ENCODE measurements around the gene DCLK1.

- no peak for TF ChIP-seq EP300 (IDR thresholded peaks at IDR 0.05)
- no peak for TF ChIP-seq POLR2AphosphoS5 (IDR thresholded peaks at IDR 0.05)
- TF ChIP-seq, protein P1, sequence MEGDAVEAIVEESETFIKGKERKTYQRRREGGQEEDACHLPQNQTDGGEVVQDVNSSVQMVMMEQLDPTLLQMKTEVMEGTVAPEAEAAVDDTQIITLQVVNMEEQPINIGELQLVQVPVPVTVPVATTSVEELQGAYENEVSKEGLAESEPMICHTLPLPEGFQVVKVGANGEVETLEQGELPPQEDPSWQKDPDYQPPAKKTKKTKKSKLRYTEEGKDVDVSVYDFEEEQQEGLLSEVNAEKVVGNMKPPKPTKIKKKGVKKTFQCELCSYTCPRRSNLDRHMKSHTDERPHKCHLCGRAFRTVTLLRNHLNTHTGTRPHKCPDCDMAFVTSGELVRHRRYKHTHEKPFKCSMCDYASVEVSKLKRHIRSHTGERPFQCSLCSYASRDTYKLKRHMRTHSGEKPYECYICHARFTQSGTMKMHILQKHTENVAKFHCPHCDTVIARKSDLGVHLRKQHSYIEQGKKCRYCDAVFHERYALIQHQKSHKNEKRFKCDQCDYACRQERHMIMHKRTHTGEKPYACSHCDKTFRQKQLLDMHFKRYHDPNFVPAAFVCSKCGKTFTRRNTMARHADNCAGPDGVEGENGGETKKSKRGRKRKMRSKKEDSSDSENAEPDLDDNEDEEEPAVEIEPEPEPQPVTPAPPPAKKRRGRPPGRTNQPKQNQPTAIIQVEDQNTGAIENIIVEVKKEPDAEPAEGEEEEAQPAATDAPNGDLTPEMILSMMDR (IDR thresholded peaks at IDR 0.05): no peak
Observed at GRCh38 chr13:36059321-36059720, 71.9 kb downstream of the DCLK1 start.

All from suprapubic skin (tissue), 4 donors.